H1 (cell line): ENCODE measurements around the gene TRIM7. TPM values are rescaled to one million over a fixed set of nuclear protein-coding genes. Genes with fewer than 3 reads are reported as not detected.

Experiments used
- CTCF ChIA-PET: fragments of 300-600 bp; sonication (Branson Sonifier 250); formaldehyde crosslinking; loops from one replicate; lab custom pipeline; 2021; ENCODE audit not compliant: partially characterized antibody; lab: Charles Lee
- POLR2A ChIA-PET: fragments of 300-600 bp; sonication (Branson Sonifier 250); formaldehyde crosslinking; loops from one replicate; lab custom pipeline; 2021; ENCODE audit warnings: inconsistent platforms; ENCODE audit not compliant: partially characterized antibody; lab: Charles Lee
- DNase-seq, 2 experiments: peaks; one replicate each; pipeline versions ENCODE4 v3.0.0 to v3.0.0-alpha.2; 2010 to 2022; ENCODE audit warnings: low spot score in 2 of 2, low read depth in 1 of 2, mixed read lengths in 1 of 2
- FAIRE-seq: peaks from 2 replicates; lab custom pipeline; 2011; peaks lifted over from hg19 to GRCh38; lab: Jason Lieb, UNC
- H2AFZ ChIP-seq: 2 replicates; pipeline ENCODE4 v1.8.1; 2012; ENCODE audit warnings: low read length, inconsistent platforms
- H2AK5ac ChIP-seq: 2 replicates; pipeline ENCODE4 v1.6.1; 2013; ENCODE audit warnings: low read depth, low read length
- H2BK120ac ChIP-seq: replicated peaks from 2 replicates; pipeline ENCODE3; 2013; ENCODE audit warnings: low read depth, low read length, inconsistent platforms
- H2BK12ac ChIP-seq: 2 replicates; pipeline ENCODE4 v1.6.1; 2013; ENCODE audit warnings: low read depth, low read length
- H2BK15ac ChIP-seq: 2 replicates; pipeline ENCODE4 v1.6.1; 2013; ENCODE audit warnings: low read length
- H2BK20ac ChIP-seq: 2 replicates; pipeline ENCODE4 v1.6.1; 2013; ENCODE audit warnings: low read length
- H2BK5ac ChIP-seq: 2 replicates; pipeline ENCODE4 v1.6.1; 2013; ENCODE audit warnings: low read depth, low read length
- H3K14ac ChIP-seq: 2 replicates; pipeline ENCODE4 v1.6.1; 2013; ENCODE audit warnings: inconsistent platforms; ENCODE audit not compliant: insufficient read length
- H3K18ac ChIP-seq: 2 replicates; pipeline ENCODE4 v1.6.1; 2013; ENCODE audit warnings: low read length; ENCODE audit errors: extremely low read depth
- H3K23ac ChIP-seq: 2 replicates; pipeline ENCODE4 v1.6.1; 2013; ENCODE audit warnings: inconsistent platforms; ENCODE audit not compliant: insufficient read length
- H3K23me2 ChIP-seq: 2 replicates; pipeline ENCODE4 v1.6.1; 2013; ENCODE audit warnings: low read depth, low read length
- H3K27ac ChIP-seq: 2 replicates; pipeline ENCODE4 v1.6.1; 2011; ENCODE audit warnings: low read depth, low read length, inconsistent platforms
- H3K27me3 ChIP-seq, 4 experiments: replicated peaks in 1 of 4; 1 replicate in 1 of 4; 2 replicates in 3 of 4; pipeline versions ENCODE4 v1.6.1 to v1.8.1; 2011 to 2013; ENCODE audit warnings: low read length in 3 of 4, mild to moderate bottlenecking in 3 of 4, inconsistent platforms in 2 of 4, mixed read lengths in 2 of 4, moderate library complexity in 1 of 4; ENCODE audit not compliant: control insufficient read depth in 3 of 4, insufficient read depth in 3 of 4; ENCODE audit errors: extremely low read depth in 1 of 4
- H3K36me3 ChIP-seq, 4 experiments: 2 replicates each; pipeline versions ENCODE4 v1.6.1 to v1.8.1; 2011 to 2013; ENCODE audit warnings: mild to moderate bottlenecking in 4 of 4, low read length in 3 of 4, moderate library complexity in 2 of 4, control low read depth in 1 of 4, inconsistent platforms in 1 of 4; ENCODE audit not compliant: insufficient read depth in 4 of 4, control insufficient read depth in 2 of 4
- H3K4ac ChIP-seq: replicated peaks from 2 replicates; pipeline ENCODE3; 2013; ENCODE audit warnings: low read length, low read depth, mixed read lengths, inconsistent platforms; ENCODE audit not compliant: insufficient read length
- H3K4me1 ChIP-seq, 4 experiments: replicated peaks in 1 of 4; 1 replicate in 1 of 4; 2 replicates in 3 of 4; pipeline versions ENCODE4 v1.6.1 to v1.8.1; 2011 to 2013; ENCODE audit warnings: low read length in 3 of 4, inconsistent platforms in 2 of 4, mixed read lengths in 1 of 4; ENCODE audit not compliant: insufficient read depth in 4 of 4, control insufficient read depth in 3 of 4
- H3K4me2 ChIP-seq, 2 experiments: 2 replicates each; pipeline versions ENCODE4 v1.6.1 to v1.8.1; 2011 to 2013; ENCODE audit warnings: low read depth in 2 of 2, low read length in 2 of 2, control low read depth in 1 of 2, inconsistent platforms in 1 of 2, mild to moderate bottlenecking in 1 of 2; ENCODE audit not compliant: insufficient read depth in 1 of 2
- H3K4me3 ChIP-seq, 4 experiments: fragments of 200-600, 300-600 bp in 1 of 4; sonication (generic), shearing (Covaris generic), sonication (Bioruptor Twin) in 1 of 4; 2 replicates each; pipeline versions ENCODE4 v1.5.1 to v1.8.1; 2011 to 2016; ENCODE audit warnings: low read length in 4 of 4, low read depth in 3 of 4, control low read depth in 2 of 4, inconsistent platforms in 2 of 4, mild to moderate bottlenecking in 2 of 4, mixed read lengths in 1 of 4, moderate library complexity in 1 of 4; ENCODE audit not compliant: insufficient read depth in 2 of 4; ENCODE audit errors: extremely low read depth in 1 of 4
- H3K56ac ChIP-seq: replicated peaks from 2 replicates; pipeline ENCODE3; 2013; ENCODE audit warnings: low read depth, mild to moderate bottlenecking, mixed read lengths, low read length, inconsistent platforms; ENCODE audit not compliant: insufficient read length
- H3K79me1 ChIP-seq: 2 replicates; pipeline ENCODE4 v1.6.1; 2013; ENCODE audit warnings: low read depth, low read length, control low read depth
- H3K79me2 ChIP-seq, 2 experiments: 2 replicates each; pipeline versions ENCODE4 v1.6.1 to v1.8.1; 2012 to 2013; ENCODE audit warnings: low read length in 2 of 2, mild to moderate bottlenecking in 2 of 2, inconsistent platforms in 1 of 2; ENCODE audit not compliant: insufficient read depth in 2 of 2, control insufficient read depth in 1 of 2
- H3K9ac ChIP-seq, 4 experiments: replicated peaks in 1 of 4; 1 replicate in 1 of 4; 2 replicates in 3 of 4; pipeline versions ENCODE4 v1.6.1 to v1.8.1; 2011 to 2013; ENCODE audit warnings: low read depth in 3 of 4, low read length in 3 of 4, control low read depth in 2 of 4, mild to moderate bottlenecking in 2 of 4, moderate library complexity in 2 of 4, inconsistent platforms in 1 of 4; ENCODE audit errors: extremely low read depth in 1 of 4
- H3K9me3 ChIP-seq, 2 experiments: 2 replicates each; pipeline versions ENCODE4 v1.6.1 to v1.8.1; 2012 to 2013; ENCODE audit warnings: mild to moderate bottlenecking in 2 of 2, moderate library complexity in 2 of 2, control low read depth in 1 of 2, inconsistent platforms in 1 of 2, low read depth in 1 of 2, low read length in 1 of 2, mixed read lengths in 1 of 2; ENCODE audit not compliant: insufficient read depth in 2 of 2
- H4K20me1 ChIP-seq, 2 experiments: replicated peaks in 1 of 2; 2 replicates each; pipeline versions ENCODE3 to v1.8.1; 2011 to 2013; ENCODE audit warnings: inconsistent platforms in 2 of 2, low read length in 2 of 2, mild to moderate bottlenecking in 1 of 2; ENCODE audit not compliant: insufficient read depth in 2 of 2, control insufficient read depth in 1 of 2
- H4K5ac ChIP-seq: 2 replicates; pipeline ENCODE4 v1.6.1; 2013; ENCODE audit warnings: low read length, low read depth, mixed read lengths, inconsistent platforms; ENCODE audit not compliant: insufficient read length
- H4K8ac ChIP-seq: 2 replicates; pipeline ENCODE4 v1.8.0; 2013; ENCODE audit warnings: mild to moderate bottlenecking, moderate library complexity, low read length, inconsistent platforms; ENCODE audit not compliant: insufficient read depth; ENCODE audit errors: extremely low read depth
- H4K91ac ChIP-seq: replicated peaks from 2 replicates; pipeline ENCODE3; 2013; ENCODE audit warnings: low read length, mixed read lengths, inconsistent platforms; ENCODE audit not compliant: insufficient read length
- GTF2F1 ChIP-seq: IDR thresholded peaks from 2 replicates; pipeline ENCODE4 v1.6.1; 2012; ENCODE audit warnings: low read depth, low read length, improper control_type of control experiment, borderline replicate concordance
- JUND ChIP-seq: IDR thresholded peaks from 2 replicates; pipeline ENCODE4 v1.6.1; 2011; ENCODE audit warnings: mild to moderate bottlenecking, improper control_type of control experiment, low read length
- KDM5A ChIP-seq: fragments of 200-600 bp; IDR thresholded peaks from 2 replicates; pipeline ENCODE4 v1.7.1; 2012; ENCODE audit warnings: mild to moderate bottlenecking, low read length, inconsistent platforms, mixed read lengths
- SIN3A ChIP-seq, 2 experiments: IDR thresholded peaks in 1 of 2; conservative IDR thresholded peaks in 1 of 2; 2 replicates each; pipeline ENCODE4 v1.6.1; 2011 to 2012; ENCODE audit warnings: low read length in 2 of 2, improper control_type of control experiment in 1 of 2, low read depth in 1 of 2, mild to moderate bottlenecking in 1 of 2
- TCF12 ChIP-seq: IDR thresholded peaks from 2 replicates; pipeline ENCODE4 v1.6.1; 2011; ENCODE audit warnings: low read depth, mild to moderate bottlenecking, low read length
- TEAD4 ChIP-seq: IDR thresholded peaks from 2 replicates; pipeline ENCODE4 v1.6.1; 2012; ENCODE audit warnings: low read depth, low read length, inconsistent platforms, mixed read lengths
- WGBS, 2 experiments: shearing (Covaris generic) in 1 of 2; methylation state at CpG; one replicate each; pipeline versions ENCODE4 v1.1.6 to v1.1.7; 2013 to 2015; ENCODE audit warnings: low lambda C conversion rate in 2 of 2, mixed read lengths in 2 of 2, inconsistent platforms in 1 of 2, low coverage in 1 of 2, missing lambda C conversion rate in 1 of 2; ENCODE audit not compliant: insufficient replicate concordance in 2 of 2, insufficient coverage in 1 of 2, insufficient read length in 1 of 2; ENCODE audit errors: extremely low coverage in 1 of 2, missing lambda C conversion rate in 1 of 2; 5-methylcytosine and 5-hydroxymethylcytosine counted together
- polyA plus RNA-seq, 7 experiments: library from polyadenylated mRNA; depleted of rRNA in 3 of 7; stranded (reverse) in 5 of 7; unstranded in 2 of 7; fragments of >200 nt in 5 of 7; fragments of 200-250 nt in 2 of 7; gene quantifications; 1 replicate in 5 of 7; 2 replicates in 1 of 7; 4 replicates in 1 of 7; pipeline versions ENCODE4 v1.2.1 to v1.2.3, GENCODE V29; 2011 to 2013; ENCODE audit warnings: missing spikeins in 2 of 7, mixed read lengths in 2 of 7
- total RNA-seq: library from RNA; stranded (reverse); fragmentation: NEBNext Ultra II Directional; extraction: Animal tissue kit (Norgen Biotek cat#: 25700); gene quantifications from 2 replicates; pipeline ENCODE4 v1.2.1, GENCODE V29; 2021

The TRIM7 gene
- total and polyA plus RNA-seq, 2 of the 8 experiments (the other 6 are each of a cell fraction or from before 2014, with no cell fraction given): 0.36 to 0.47 TPM

DNA sequence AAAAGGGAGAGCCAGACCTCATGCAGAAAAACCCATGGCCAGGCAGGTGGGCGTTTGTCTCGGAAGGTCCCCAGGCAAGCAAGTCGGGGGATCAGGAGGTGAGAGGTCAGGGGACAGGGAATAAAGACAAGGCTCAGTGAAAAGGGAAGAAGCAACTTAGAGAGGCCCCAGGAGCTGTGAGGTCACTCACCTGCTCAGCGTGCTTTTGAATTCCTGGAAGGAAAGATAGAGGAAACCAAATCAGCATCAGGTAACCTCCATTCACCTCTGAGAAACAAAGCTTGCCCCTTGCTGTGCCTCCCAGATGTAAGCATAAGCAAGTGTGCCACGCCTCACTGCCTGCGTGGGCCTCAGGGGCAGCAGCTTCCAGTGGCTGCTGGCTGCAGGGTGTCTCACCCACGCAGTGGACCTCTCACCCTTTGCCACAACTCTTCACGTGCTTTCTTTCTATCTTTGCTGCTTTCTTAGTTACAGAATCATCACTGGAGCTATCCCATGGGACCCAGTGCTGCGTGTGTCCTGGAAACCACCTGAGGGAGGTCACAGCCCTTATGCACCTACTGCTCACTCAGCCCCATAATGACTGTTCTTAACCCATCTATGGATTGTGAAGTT, 6.0 kb downstream of the TRIM7 start:
- Histone ChIP-seq H2AFZ (no peak overlapping the region), H4K20me1 (peaks cover 2 to 4% of the 10 kb centered on the region in 2 experiments), H2BK20ac (no peak overlapping the region), H3K4ac (no peak overlapping the region), H3K4me2 (peak overlapping the region; percentile 34 to 47), H3K18ac (no peak overlapping the region; the same call in none of the 2 replicates), H3K79me2 (no peaks in the 10 kb centered on the region), H3K14ac (no peak overlapping the region), H2AK5ac (no peak overlapping the region), H3K36me3 (no peaks in the 10 kb centered on the region), H3K23ac (no peak overlapping the region), H3K27ac (no peak overlapping the region), H4K91ac (no peak overlapping the region), H2BK15ac (no peak overlapping the region), H3K4me3 (peak overlapping the region in 1 of 4 experiments; percentile 22; a peak in 2 of 8 replicates), H3K9me3 (no peaks in the 10 kb centered on the region), H2BK12ac (0 out of 2 replicates have a peak overlapping the region, but pooled peaks have one; percentile 33), H3K79me1 (no peaks in the 10 kb centered on the region), H2BK120ac (no peak overlapping the region), H3K4me1 (peaks cover 9 to 36% (median 19%) of the 10 kb centered on the region in 4 experiments), H3K27me3 (peaks cover 11 to 60% (median 37%) of the 10 kb centered on the region in 4 experiments), H3K23me2 (peaks cover 2% of the 10 kb centered on the region; the same call in 1 of the 2 replicates), H3K9ac (no peak overlapping the region), H2BK5ac (no peak overlapping the region), H4K5ac (no peak overlapping the region), H4K8ac (no peak overlapping the region), H3K56ac (no peak overlapping the region)
- FAIRE-seq (no peak), DNase-seq (no peak)
- ChIA-PET CTCF (interaction anchor here (0.8 to 3.8 kb wide), 8 partner anchors 10 to 40 kb away, joined by 4 to 23 read pairs (median 6); no protein-coding TSS in a partner anchor), POLR2A (interaction anchor here (0.8 to 3.7 kb wide), 10 partner anchors 9 to 45 kb away, joined by 3 to 22 read pairs (median 4); partner anchors contain the start of gene TRIM41)
- 22% methylated on average over 9 of the region's 9 CpGs; no CpG with 5 or more reads in 1 of the 2 experiments for WGBS, 2 experiments
- TF ChIP-seq GTF2F1 (no peak), JUND (no peak), TEAD4 (peak; percentile 42; the same call in 1 of the 2 replicates), TCF12 (0 out of 2 replicates have a peak, but pooled peaks have one; percentile 24), SIN3A (conservative IDR thresholded peaks at IDR 0.05 in 1 of 2, IDR thresholded peaks at IDR 0.05 in 1 of 2; ENCODE audit: low read depth in 1 of 2, low read length in 2 of 2) (0 out of 4 replicates have a peak, but pooled peaks of 1 of the 2 experiments have one; percentile 26), KDM5A (no peak)
